Measurements from ENCODE around the gene MCC. TPM values are rescaled to one million over a fixed set of nuclear protein-coding genes. Genes with fewer than 3 reads are reported as not detected.

The MCC gene
- total and polyA plus RNA-seq, 2 of the 4 experiments (the other 2 are of a cell fraction): 5.0 to 20.6 TPM

DNA sequence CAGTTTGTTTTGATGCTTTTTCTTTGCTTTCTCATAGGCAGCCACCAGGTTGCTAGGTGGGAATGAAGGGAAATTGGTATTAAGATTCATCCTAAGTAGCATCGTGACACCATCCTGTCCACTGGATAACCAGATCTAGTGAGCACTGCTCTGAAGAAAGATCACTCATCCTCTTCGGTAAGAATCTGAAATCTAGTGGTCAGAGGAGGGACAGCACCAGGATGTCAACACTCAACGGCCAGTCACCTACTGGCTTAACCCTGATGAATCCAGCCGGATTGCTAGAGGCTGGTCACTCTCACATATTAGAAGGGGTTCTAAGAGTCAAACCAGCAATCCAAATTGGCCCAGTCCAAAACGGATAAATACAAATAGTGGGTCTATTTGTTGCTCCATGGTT is 460.8 kb downstream of the MCC start:
- POLR2A ChIA-PET (ENCODE audit: unreplicated experiment): no interaction called here
- no peak for ATAC-seq (ENCODE audit: low read depth)

More for the DNA sequence above, 460.8 kb downstream of the MCC start:
- no peaks in the 10 kb centered on the region for H3K27me3 ChIP-seq (ENCODE audit: control insufficient read depth, insufficient read depth, low read length)
- H2AK5ac ChIP-seq (ENCODE audit: low read depth, low read length): no peak overlapping the region
- no peak overlapping the region for H3K4me3 ChIP-seq (ENCODE audit: insufficient read depth, low read depth, low read length)
- no peak for DNase-seq
- no peak overlapping the region for H4K91ac ChIP-seq (ENCODE audit: insufficient read depth, low read depth, low read length)
- H4K5ac ChIP-seq (ENCODE audit: low read depth, low read length): no peak overlapping the region
- no peak overlapping the region for H2BK120ac ChIP-seq (ENCODE audit: low read depth, low read length)
- TF ChIP-seq FOS (IDR thresholded peaks at IDR 0.05; ENCODE audit: low read depth, low read length): no peak
- TF ChIP-seq, protein P1, sequence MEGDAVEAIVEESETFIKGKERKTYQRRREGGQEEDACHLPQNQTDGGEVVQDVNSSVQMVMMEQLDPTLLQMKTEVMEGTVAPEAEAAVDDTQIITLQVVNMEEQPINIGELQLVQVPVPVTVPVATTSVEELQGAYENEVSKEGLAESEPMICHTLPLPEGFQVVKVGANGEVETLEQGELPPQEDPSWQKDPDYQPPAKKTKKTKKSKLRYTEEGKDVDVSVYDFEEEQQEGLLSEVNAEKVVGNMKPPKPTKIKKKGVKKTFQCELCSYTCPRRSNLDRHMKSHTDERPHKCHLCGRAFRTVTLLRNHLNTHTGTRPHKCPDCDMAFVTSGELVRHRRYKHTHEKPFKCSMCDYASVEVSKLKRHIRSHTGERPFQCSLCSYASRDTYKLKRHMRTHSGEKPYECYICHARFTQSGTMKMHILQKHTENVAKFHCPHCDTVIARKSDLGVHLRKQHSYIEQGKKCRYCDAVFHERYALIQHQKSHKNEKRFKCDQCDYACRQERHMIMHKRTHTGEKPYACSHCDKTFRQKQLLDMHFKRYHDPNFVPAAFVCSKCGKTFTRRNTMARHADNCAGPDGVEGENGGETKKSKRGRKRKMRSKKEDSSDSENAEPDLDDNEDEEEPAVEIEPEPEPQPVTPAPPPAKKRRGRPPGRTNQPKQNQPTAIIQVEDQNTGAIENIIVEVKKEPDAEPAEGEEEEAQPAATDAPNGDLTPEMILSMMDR (conservative IDR thresholded peaks at IDR 0.05; ENCODE audit: low read depth, low read length): no peak
- TF ChIP-seq RFX5 (IDR thresholded peaks at IDR 0.05; ENCODE audit: low read depth, low read length): no peak
- TF ChIP-seq BHLHE40 (IDR thresholded peaks at IDR 0.05; ENCODE audit: low read depth, low read length): no peak
- TF ChIP-seq, protein P2, sequence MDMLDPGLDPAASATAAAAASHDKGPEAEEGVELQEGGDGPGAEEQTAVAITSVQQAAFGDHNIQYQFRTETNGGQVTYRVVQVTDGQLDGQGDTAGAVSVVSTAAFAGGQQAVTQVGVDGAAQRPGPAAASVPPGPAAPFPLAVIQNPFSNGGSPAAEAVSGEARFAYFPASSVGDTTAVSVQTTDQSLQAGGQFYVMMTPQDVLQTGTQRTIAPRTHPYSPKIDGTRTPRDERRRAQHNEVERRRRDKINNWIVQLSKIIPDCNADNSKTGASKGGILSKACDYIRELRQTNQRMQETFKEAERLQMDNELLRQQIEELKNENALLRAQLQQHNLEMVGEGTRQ (IDR thresholded peaks at IDR 0.05; ENCODE audit: low read depth, low read length): no peak
- no peak overlapping the region for H3K4ac ChIP-seq (ENCODE audit: low read depth, low read length)
- H2BK15ac ChIP-seq (ENCODE audit: low read depth, low read length): no peak overlapping the region
- no peak overlapping the region for H4K8ac ChIP-seq (ENCODE audit: low read depth in 2 of 2, low read length in 2 of 2)
- no peak overlapping the region for H3K27ac ChIP-seq (ENCODE audit: insufficient read depth, low read length)
- no TSS peak for BruUV-seq (replicated peaks)
- H3K14ac ChIP-seq (replicated peaks; ENCODE audit: low read depth, low read length): no peak overlapping the region
- no peak overlapping the region for H3K56ac ChIP-seq (ENCODE audit: extremely low read depth, insufficient read depth, low read length)
- peaks cover 31% of the 10 kb centered on the region for H3K36me3 ChIP-seq (ENCODE audit: control insufficient read depth, insufficient read depth, low read length)
- H3K9ac ChIP-seq (ENCODE audit: low read depth, low read length): no peak overlapping the region
- dilution Hi-C loops (cut with HindIII; ENCODE audit: low sequenced_read_pairs, unreplicated experiment): no loop called here
- in situ Hi-C loops (cut with MboI; ENCODE audit: low sequenced_read_pairs): no loop called here
- peaks cover 2% of the 10 kb centered on the region; the same call in 1 of the 2 replicates for H3K4me1 ChIP-seq (ENCODE audit: control insufficient read depth, insufficient read depth, low read length)
- intact Hi-C loops (cut with micrococcal nuclease): no loop called here
- H3K4me2 ChIP-seq (ENCODE audit: low read depth, low read length): no peak overlapping the region
- H3K9me1 ChIP-seq (ENCODE audit: insufficient read depth, low read length): peaks cover 17% of the 10 kb centered on the region
- 100% methylated on average over 1 of the region's 5 CpGs; no CpG with 5 or more reads in 1 of the 2 experiments for WGBS, 2 experiments (ENCODE audit: extremely low coverage in 2 of 2, insufficient read length in 1 of 2)
- no peak overlapping the region for H2BK5ac ChIP-seq (ENCODE audit: low read depth, low read length, poor library complexity, severe bottlenecking)
- no peak overlapping the region for H2AK9ac ChIP-seq (replicated peaks; ENCODE audit: low read depth, low read length, poor library complexity)
- no peaks in the 10 kb centered on the region for H3K9me3 ChIP-seq (ENCODE audit: control insufficient read depth, insufficient read depth, low read length)
- CTCF ChIA-PET: interaction anchor here (1.5 kb wide), 1 partner anchor 32 kb away, joined by 3 read pairs; no protein-coding TSS in a partner anchor
- no peak overlapping the region for H3K23ac ChIP-seq (ENCODE audit: low read depth, low read length)
- H3K18ac ChIP-seq (ENCODE audit: low read depth, low read length): no peak overlapping the region
- no peak overlapping the region for H2AFZ ChIP-seq (replicated peaks; ENCODE audit: low read length, poor library complexity)
- peaks cover 13 to 21% of the 10 kb centered on the region in 2 experiments for H3K79me1 ChIP-seq (ENCODE audit: low read depth in 1 of 2, low read length in 2 of 2)
- H2BK20ac ChIP-seq (ENCODE audit: low read depth, low read length): no peak overlapping the region
- H4K20me1 ChIP-seq (ENCODE audit: insufficient read depth, low read length): no peaks in the 10 kb centered on the region
